ENCODE data around the gene CPT1B.
"Not testable (repeated sequence)": the region's sequence is repeated elsewhere in the genome, so short reads cannot be mapped to it uniquely, and the experiment has no call there.

CPT1B gene

GRCh38 chr22:50577987-50578775 lies at the start of gene CPT1B:
Gene CPT1B, minus strand, starts transcription at chr22:50578427. Its CDS starts 512 bp downstream, at chr22:50577915.
- no peak for DNase-seq (ENCODE audit: low spot score)

DNA sequence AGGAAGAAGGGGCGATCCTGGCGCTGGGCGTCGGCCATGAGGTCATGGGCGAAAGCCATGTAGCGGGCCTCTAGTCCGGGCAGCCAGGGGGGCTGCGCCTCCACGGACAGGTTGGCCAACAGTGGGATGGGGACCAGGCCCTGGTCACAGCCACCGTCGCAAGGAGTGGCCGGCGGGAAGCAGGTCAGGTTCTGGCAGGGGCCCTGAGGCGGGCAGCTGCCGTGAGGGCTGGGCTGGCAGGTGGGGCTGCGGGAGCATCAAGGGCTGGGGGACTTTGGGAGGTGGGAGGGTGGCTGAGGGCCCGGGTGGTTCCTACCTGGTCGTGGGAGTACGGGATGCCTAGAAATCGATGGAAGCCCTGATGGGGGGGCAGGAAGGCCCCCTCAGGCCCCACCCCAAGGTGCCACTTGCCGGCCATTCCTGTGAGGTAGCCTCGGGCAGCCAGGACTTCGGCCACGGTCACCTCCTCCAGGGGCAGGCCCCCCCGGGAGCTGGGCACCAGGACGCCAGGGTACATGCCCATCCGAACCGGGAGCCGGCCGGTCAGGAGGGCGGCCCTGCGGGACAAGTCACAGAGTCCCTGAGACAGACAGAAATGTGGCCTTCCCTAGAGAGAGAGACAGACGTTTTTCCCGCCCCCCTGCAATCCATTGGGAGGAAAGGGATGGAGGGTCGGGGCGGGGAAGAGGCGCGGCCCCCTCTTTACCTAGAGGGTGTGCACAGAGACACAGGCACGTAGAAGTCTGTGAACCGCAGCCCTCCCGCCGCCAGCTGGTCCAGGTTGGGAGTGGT lies 48.8 kb upstream of the CPT1B start:
- DNase-seq (ENCODE audit: low spot score), result peak; percentile 53

GRCh38 chr22:50626314-50626849 lies 48.2 kb upstream of the CPT1B start:
- no peak for DNase-seq (ENCODE audit: low spot score)

GRCh38 chr22:50625568-50626313 lies 47.5 kb upstream of the CPT1B start:
- DNase-seq (ENCODE audit: low spot score), result no peak

- no peak for DNase-seq (ENCODE audit: low spot score)
Observed at GRCh38 chr22:50625131-50625567, 46.9 kb upstream of the CPT1B start.

- no peak for DNase-seq (ENCODE audit: low spot score)
Observed at GRCh38 chr22:50624347-50625130, 46.3 kb upstream of the CPT1B start.

DNA sequence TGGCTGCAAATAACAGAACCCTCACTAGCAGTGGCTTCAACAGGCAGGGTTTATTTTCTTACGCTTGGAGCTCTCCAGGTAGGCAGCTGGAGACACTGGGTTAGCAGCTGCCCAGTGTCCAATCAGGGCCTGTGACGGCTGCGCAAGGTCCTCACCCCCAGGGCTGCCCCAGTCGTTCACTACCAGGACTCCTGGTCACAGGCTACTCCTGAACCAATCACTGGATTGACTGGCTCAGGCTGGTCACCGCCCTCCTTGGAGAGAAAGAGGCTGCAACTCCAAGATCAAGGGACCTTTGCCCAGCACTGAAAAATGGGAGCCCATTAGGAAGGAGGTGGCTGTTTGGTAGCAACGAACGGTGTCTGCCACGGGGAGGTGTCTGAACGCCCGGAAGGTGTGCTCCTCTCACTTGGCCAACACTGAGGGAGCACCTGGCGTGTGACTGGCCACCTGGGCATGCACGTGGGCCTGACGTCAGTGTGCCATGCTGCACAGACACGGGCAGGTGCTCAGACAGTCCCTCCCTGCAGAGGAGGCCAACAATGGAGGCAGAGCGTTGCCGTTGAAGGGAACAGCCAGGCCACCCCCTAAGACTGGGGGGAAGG lies 44.6 kb upstream of the CPT1B start:
- DNase-seq (ENCODE audit: low spot score), result peak; percentile 94

DNA sequence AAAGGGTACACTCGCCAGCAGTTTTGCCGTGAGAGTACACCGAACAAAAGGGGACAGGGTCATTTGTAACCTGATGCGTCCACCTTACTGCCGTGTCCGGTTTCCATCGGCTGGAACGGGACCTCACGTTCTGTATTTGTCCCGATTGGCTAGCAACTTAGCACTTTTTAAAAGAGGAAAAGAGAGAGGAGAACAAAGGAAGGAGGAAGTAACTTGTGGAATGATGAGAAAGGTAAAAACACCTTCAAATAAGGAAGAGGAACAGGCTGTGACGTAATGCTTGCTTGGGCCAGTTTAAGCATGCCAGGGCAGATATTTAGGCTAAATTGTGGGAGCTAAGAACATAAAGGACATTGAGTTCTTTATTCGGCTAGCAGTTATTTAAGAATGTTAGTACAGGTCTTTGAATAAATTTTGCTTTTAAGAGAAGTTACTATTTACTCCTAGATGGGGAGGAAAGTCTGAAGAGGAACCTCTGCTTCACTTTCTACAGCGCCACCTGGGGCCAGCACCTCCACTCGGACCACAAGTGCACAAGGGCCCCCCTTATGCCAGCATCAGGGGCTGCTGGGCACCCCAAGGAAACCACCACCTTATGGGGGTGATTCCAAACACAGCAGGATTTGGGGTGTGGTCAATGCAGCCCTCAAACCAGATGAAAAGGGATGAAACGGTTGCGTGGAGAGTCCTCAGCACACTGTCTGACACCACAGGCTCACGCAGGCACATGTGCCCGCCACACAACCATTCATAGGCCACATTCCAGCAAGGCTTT lies 43.9 kb upstream of the CPT1B start:
- peak; percentile 30 for DNase-seq (ENCODE audit: low spot score)

- DNase-seq (ENCODE audit: low spot score), result peak; percentile 27
Observed at GRCh38 chr22:50621356-50621880, 43.2 kb upstream of the CPT1B start.

- peak; percentile 89 for DNase-seq (ENCODE audit: low spot score)
Observed at GRCh38 chr22:50620593-50621355, 42.5 kb upstream of the CPT1B start.

DNA sequence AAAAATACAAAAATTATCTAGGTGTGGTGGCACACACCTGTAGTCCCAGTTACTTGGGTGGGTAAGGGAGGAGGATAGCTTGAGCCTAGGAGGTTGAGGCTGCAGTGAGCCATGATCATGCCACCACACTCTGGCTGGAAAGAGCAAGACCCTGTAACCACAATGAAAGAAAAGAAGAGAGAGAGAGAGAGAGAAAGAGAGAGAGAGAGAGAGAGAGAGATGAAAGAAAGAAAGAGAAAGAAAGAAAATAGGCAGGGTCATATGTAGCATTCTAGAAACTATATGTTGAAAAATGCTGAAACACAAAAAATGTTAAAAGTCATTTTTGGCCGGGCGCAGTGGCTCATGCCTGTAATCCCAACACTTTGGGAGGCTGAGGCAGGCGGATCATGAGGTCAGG lies 36.1 kb upstream of the CPT1B start:
- not testable (repeated sequence) for DNase-seq (ENCODE audit: low spot score)

DNA sequence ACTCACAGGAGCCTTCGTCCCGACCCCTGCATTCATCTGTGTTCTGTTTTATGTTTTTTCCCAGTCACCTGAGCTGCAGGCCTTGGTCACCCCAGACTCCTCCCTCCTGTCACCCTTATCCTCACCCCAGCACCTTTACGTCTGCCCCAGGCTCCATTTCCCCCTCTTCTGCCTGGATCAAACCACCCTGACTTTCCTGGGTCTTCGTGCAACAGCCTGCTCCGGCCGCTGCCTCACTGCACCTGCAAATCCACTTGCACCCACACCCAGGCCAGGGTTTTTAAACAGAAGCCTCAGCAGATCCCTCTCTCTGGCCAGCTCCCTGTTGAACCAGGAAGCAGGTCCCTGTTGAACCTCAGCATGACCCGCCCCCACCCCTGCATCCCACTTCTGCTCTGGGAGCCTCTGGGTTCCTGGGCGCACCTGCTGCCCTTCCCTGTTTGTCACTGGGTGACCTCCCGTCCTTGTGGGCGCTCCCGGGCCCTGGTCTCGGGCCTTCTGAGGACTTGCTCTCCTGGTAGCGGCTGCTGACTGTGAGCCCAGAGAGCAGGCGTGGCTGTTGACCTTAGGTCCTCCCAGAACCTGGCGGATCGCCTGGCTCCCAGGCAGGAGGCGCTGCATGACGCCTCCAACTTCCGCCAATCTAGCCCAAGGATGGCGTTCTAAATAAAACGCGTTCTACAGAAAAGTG lies 35.2 kb upstream of the CPT1B start:
- peak; percentile 71 for DNase-seq (ENCODE audit: low spot score)

- no peak for DNase-seq (ENCODE audit: low spot score)
Observed at GRCh38 chr22:50612528-50613221, 34.4 kb upstream of the CPT1B start.

DNA sequence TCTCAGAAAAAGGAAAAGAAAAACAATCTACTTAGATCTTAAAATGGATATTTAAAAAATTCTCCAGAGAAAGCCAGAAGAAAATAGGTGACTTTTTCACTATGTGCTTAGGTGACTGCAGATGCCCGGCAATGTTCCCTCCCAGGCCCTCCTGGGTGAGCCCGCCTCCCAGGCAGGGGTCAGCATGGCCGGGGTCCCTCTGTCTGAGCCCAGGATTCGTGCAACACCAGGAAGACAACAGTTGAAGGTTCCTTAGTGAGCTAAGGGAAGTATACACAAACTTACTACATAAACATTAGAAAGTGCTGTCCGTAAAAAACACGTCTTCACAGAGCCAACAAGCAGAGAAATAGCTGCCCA lies 33.9 kb upstream of the CPT1B start:
- DNase-seq (ENCODE audit: low spot score), result no peak

DNA sequence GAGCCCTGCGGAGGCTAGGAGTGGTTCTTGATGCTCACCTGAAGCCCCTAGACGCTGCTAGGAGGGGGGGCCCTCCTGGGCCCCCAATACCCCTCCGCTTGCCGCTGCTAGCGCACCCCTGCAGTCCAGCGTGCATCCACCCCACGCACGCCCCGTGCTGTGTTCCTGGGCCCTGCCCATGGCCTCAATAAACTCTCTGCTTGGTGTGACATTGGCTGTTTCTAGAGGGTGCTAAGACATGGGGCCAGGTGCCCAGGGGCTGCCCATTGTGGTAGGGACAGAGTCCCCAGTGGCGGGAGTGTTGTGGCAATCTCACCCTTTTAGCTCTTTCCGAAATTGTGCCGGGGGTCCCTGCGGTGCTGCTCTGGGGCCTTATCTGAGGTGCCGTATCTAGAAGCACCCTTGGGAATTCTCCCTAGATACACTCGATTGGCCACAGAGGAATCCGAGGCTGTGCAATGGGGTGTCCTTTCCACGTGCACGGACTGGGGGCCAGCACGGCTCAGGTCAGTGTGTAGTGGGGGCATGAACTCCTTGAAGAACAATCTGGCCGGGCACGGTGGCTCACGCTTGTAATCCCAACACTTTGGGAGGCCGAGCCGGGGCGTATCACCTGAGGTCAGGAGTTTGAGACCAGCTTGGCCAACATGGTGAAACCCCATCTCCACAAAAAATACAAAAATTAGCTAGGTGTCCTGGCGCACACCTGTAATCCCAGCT lies 33.3 kb upstream of the CPT1B start:
- DNase-seq (ENCODE audit: low spot score), result no peak

- DNase-seq (ENCODE audit: low spot score), result no peak
Observed at GRCh38 chr22:50610581-50610980, 32.4 kb upstream of the CPT1B start.

GRCh38 chr22:50610041-50610451 lies 31.8 kb upstream of the CPT1B start:
- no peak for DNase-seq (ENCODE audit: low spot score)

All from cerebellar cortex (tissue), 1 donor.